ENCODE data around the gene BPIFA3.
A peak's percentile ranks its signal among the peaks of the same experiment; 100 is the strongest.

The BPIFA3 gene

GRCh38 chr20:33191955-33192354, 25.2 kb upstream of the BPIFA3 start:
- DNase-seq (ENCODE audit: low spot score): no peak
- no peak for TF ChIP-seq CTCF (IDR thresholded peaks at IDR 0.05; ENCODE audit: extremely low read depth, missing control alignments)

- no peak for DNase-seq (ENCODE audit: low spot score)
Observed at GRCh38 chr20:33192912-33193501, 24.1 kb upstream of the BPIFA3 start.

GRCh38 chr20:33199026-33199425, 18.1 kb upstream of the BPIFA3 start:
- no peak for DNase-seq (ENCODE audit: low spot score)
- no peak for TF ChIP-seq CTCF (IDR thresholded peaks at IDR 0.05; ENCODE audit: extremely low read depth, missing control alignments)

More at GRCh38 chr20:33192912-33193501, 24.1 kb upstream of the BPIFA3 start:
- TF ChIP-seq CTCF (IDR thresholded peaks at IDR 0.05; ENCODE audit: extremely low read depth, missing control alignments): no peak

- TF ChIP-seq CTCF (IDR thresholded peaks at IDR 0.05; ENCODE audit: extremely low read depth, missing control alignments): no peak
- no peak for DNase-seq (ENCODE audit: low spot score)
Observed at GRCh38 chr20:33202451-33202850, 14.7 kb upstream of the BPIFA3 start.

- DNase-seq (ENCODE audit: low spot score): no peak
- TF ChIP-seq CTCF (IDR thresholded peaks at IDR 0.05; ENCODE audit: extremely low read depth, missing control alignments): no peak
Observed at GRCh38 chr20:33203444-33203843, 13.7 kb upstream of the BPIFA3 start.

- peak; percentile 63 for DNase-seq (ENCODE audit: low spot score)
- TF ChIP-seq CTCF (IDR thresholded peaks at IDR 0.05; ENCODE audit: extremely low read depth, missing control alignments): no peak
Observed at GRCh38 chr20:33209789-33210188, 7.4 kb upstream of the BPIFA3 start.

- no peak for TF ChIP-seq CTCF (IDR thresholded peaks at IDR 0.05; ENCODE audit: extremely low read depth, missing control alignments)
- no peak for DNase-seq (ENCODE audit: low spot score)
Observed at GRCh38 chr20:33210371-33210770, 6.8 kb upstream of the BPIFA3 start.
